Testis (tissue), 2 donors: Measurements from ENCODE around the gene CDC42SE2.

Experiments used
- CTCF ChIP-seq, 3 experiments: fragments of 450-650 bp in 2 of 3; fragments of 200-600 bp in 1 of 3; sonication (generic) in 1 of 3; IDR thresholded peaks; one replicate each; pipeline ENCODE4 v1.5.1; 2016 to 2019; ENCODE audit warnings: antibody characterized with exemption in 3 of 3, mild to moderate bottlenecking in 2 of 3, moderate library complexity in 1 of 3
- POLR2A ChIP-seq: fragments of 450-650 bp; IDR thresholded peaks from one replicate; pipeline ENCODE4 v1.6.1; 2017; ENCODE audit warnings: antibody characterized with exemption, mild to moderate bottlenecking, moderate library complexity

DNA sequence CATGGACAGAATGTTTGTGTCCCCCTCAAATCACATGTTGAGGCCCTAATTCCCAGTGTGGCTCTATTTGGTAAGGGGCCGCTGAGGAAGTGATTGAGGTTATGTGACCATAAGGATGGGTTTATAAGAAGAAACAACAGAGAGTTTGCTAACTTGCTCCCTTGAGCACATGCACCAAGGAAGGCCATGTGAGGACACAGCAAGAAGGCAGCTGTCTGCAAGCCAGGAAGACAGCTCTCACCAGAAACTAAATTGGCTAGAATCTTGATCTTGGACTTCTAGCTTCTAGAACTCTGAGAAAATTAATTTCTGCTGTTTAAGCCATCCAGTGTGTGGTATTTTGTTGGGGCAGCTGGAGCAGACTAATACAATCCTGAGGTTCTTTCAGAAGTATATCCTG lies 35.2 kb upstream of the CDC42SE2 start:
- TF ChIP-seq CTCF (IDR thresholded peaks at IDR 0.05): no peak
- TF ChIP-seq POLR2A: no peak
